ENCODE results near the gene USF1. TPM values are rescaled to one million over a fixed set of nuclear protein-coding genes. Genes with fewer than 3 reads are reported as not detected.

USF1 gene
- total RNA-seq, 1 donor from 2014 or later: 81.8 TPM

DNA sequence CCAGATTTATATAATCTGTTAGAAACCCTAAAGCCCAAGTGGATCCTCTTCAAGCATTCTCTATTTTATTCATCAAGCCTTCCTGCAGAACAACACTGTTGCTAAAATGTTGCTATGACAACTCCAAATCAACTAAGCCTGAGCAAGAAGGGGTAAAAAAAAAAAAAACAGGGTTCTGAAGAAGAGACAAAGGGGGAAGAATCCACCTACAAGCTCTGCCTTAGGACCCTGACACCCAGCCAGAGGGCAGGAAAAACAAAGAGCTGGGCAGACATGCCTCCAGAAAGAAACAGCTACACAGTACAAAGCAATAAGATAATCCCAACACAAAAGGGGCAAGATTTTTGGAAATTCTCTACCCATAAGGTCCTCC lies 1.3 kb downstream of the USF1 start:
- ATAC-seq (no peak), DNase-seq (no peak)
- Histone ChIP-seq H3K27ac (peak overlapping the region; percentile 98), H3K36me3 (peaks cover 43% of the 10 kb centered on the region), H3K27me3 (ENCODE audit: low read depth) (no peaks in the 10 kb centered on the region), H3K4me3 (peak overlapping the region; percentile 95), H3K9me3 (no peaks in the 10 kb centered on the region), H3K4me1 (peaks cover 36% of the 10 kb centered on the region)
- intact Hi-C loops (cut with DNase I): no loop called here
- TF ChIP-seq, protein P1, sequence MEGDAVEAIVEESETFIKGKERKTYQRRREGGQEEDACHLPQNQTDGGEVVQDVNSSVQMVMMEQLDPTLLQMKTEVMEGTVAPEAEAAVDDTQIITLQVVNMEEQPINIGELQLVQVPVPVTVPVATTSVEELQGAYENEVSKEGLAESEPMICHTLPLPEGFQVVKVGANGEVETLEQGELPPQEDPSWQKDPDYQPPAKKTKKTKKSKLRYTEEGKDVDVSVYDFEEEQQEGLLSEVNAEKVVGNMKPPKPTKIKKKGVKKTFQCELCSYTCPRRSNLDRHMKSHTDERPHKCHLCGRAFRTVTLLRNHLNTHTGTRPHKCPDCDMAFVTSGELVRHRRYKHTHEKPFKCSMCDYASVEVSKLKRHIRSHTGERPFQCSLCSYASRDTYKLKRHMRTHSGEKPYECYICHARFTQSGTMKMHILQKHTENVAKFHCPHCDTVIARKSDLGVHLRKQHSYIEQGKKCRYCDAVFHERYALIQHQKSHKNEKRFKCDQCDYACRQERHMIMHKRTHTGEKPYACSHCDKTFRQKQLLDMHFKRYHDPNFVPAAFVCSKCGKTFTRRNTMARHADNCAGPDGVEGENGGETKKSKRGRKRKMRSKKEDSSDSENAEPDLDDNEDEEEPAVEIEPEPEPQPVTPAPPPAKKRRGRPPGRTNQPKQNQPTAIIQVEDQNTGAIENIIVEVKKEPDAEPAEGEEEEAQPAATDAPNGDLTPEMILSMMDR (IDR thresholded peaks at IDR 0.05): no peak

DNA sequence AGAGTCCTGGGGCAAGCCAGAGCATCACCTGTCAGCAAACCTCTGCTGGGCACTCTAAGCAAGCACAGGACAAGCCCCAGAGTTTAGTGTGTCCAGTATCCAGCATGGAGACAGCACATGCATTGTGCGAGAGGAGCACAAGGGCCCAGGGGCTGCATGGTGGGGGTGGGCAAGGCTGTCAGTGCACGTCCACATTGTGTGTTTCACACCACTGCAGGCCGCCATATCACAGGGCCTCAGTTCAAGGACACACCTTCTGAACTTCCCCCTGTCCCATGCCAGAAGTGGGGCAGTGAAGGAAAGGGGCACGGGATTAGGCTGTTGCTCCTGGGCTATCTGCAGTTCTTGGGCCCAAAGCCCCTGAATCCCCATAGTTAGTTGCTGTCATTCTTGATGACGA lies 6.2 kb downstream of the USF1 start:
- intact Hi-C loops (cut with DNase I): no loop called here
- Histone ChIP-seq H3K36me3 (peaks cover 49% of the 10 kb centered on the region), H3K9me3 (no peaks in the 10 kb centered on the region), H3K4me1 (peaks cover 37% of the 10 kb centered on the region), H3K27ac (peak overlapping the region; percentile 80), H3K4me3 (no peak overlapping the region), H3K27me3 (ENCODE audit: low read depth) (no peaks in the 10 kb centered on the region)
- TF ChIP-seq, protein P1 (IDR thresholded peaks at IDR 0.05): no peak
- DNase-seq: no peak
- no peak for ATAC-seq

DNA sequence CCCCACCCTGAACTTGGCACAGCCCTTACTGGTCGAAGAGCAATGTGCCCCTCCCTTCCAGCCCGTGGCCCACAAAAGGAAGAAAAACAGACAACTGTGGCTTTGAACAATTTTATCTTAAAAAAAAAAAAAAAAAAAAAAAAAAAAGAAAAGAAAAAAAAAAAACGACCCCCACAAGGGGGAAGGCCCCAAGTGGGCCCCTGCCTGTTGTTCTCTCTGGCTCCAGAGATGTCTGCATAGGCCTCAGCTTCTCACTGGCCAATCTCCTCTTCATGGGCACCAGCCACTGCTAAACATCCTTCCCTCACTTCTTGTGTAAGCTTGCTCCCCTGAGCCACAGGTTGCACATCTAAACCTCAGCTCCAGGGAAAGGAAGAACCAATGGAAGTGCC lies 6.6 kb downstream of the USF1 start:
- Histone ChIP-seq H3K9me3 (no peaks in the 10 kb centered on the region), H3K4me3 (peak overlapping the region; percentile 67), H3K27ac (peak overlapping the region; percentile 80), H3K27me3 (ENCODE audit: low read depth) (no peaks in the 10 kb centered on the region), H3K4me1 (peaks cover 33% of the 10 kb centered on the region), H3K36me3 (peaks cover 49% of the 10 kb centered on the region)
- ATAC-seq (no peak), DNase-seq (no peak)
- intact Hi-C loops (cut with DNase I): no loop called here
- TF ChIP-seq, protein P1 (IDR thresholded peaks at IDR 0.05): no peak

DNA sequence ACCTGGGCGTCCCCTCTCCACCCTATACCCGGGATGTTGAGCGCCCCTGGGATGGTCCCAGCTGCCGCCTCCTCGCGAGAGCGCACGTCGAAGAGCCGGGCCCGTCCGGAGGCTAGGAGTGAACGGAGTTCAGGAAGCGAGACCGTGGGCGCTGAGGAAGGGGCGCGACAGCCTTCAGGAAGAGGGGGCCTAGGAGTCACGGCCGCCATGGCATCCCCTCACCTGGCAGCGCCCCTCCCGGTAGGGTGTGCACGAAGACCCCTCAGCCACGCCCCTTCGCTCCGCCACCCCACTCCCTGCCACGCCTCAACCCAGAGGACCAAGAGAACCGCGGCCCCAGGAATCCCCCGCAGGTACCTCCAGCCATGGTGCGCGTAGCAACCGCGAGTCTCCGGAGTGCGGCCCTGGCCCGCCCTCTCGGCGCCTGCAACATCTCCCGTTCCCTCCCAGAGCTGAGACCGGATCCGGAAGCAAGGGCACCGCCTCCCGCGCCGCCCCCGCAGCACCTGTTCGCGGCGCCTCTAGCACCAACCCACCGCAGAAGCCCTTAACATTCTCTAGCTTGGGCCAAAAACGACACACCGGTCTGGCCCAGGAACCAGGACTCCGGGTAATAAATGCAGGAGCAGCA lies 7.1 kb downstream of the USF1 start, which contains the start of gene TSTD1:
Gene TSTD1, minus strand, starts transcription at position 442 of the 631 bp plus-strand sequence. Its CDS starts 75 bp downstream, at position 367.
- TF ChIP-seq, protein P1 (IDR thresholded peaks at IDR 0.05): no peak
- intact Hi-C loops (cut with DNase I): no loop called here
- ATAC-seq: peak; percentile 96 to 98
- DNase-seq: peak; percentile 90
- no peaks in the 10 kb centered on the region for H3K9me3 ChIP-seq
- H3K4me3 ChIP-seq: peak within 1 kb of the TSS; percentile 67
- H3K27me3 ChIP-seq (ENCODE audit: low read depth): no peaks in the 10 kb centered on the region
- H3K4me1 ChIP-seq: peaks cover 28% of the 10 kb centered on the region
- H3K36me3 ChIP-seq: peaks cover 49% of the 10 kb centered on the region
- peak within 1 kb of the TSS; percentile 80 for H3K27ac ChIP-seq

DNA sequence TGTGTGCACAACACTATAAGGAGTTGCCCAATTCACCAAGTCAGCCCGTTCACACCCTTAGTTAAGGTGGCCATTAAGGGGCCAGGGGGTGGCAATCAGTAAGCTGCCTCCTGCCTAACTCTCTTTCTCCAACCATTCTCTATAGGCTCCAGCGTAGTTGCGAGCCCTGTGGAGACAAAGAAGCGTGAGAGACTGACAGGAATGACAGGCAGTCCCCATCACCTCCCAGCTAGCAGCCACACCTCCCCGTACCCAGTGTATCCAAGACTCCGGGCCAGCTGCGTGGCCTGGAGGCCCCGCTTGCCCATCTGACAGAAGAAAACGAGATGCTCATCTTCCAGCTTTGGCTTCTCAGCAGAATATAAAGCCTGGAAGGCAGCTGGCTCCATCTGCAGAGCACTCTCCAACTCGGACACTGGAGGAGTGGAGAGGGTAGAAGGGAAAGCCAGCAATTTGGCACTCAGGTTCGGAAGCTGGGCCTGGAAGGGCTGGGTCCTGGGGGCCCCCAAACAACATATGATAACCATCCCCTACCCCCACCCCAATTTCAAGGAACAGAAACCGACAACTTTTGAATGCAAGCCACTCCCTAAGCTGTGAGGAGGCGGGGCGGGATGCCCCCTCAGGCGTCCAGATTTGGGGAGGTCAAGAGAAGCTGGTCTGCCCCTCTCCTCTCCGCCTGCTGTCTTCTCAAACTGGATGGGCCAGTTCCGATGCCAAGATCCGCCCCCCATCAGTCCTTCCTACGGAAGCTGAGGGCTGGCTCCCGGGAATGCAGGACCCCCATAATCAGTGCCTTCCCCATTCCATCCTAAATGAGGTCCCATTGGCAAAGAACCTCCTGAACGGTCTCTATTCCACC lies 7.9 kb downstream of the USF1 start:
- Histone ChIP-seq H3K27me3 (ENCODE audit: low read depth) (no peaks in the 10 kb centered on the region), H3K4me3 (peak overlapping the region; percentile 67), H3K27ac (peak overlapping the region; percentile 80), H3K36me3 (peaks cover 43% of the 10 kb centered on the region), H3K4me1 (peaks cover 28% of the 10 kb centered on the region), H3K9me3 (no peaks in the 10 kb centered on the region)
- TF ChIP-seq, protein P1 (IDR thresholded peaks at IDR 0.05): no peak
- DNase-seq (peak; percentile 60), ATAC-seq (peak; percentile 36 to 65)
- intact Hi-C loops (cut with DNase I): no loop called here
